GM12872 (cell line): ENCODE results near the gene RBM12.

Experiments
- TF ChIP-seq, protein P1 (sequence below): IDR thresholded peaks from 3 replicates; pipeline ENCODE4 v1.5.1; 2011; ENCODE audit warnings: low read depth, mild to moderate bottlenecking, low read length, moderate library complexity; ENCODE audit not compliant: insufficient read depth

Gene RBM12

DNA sequence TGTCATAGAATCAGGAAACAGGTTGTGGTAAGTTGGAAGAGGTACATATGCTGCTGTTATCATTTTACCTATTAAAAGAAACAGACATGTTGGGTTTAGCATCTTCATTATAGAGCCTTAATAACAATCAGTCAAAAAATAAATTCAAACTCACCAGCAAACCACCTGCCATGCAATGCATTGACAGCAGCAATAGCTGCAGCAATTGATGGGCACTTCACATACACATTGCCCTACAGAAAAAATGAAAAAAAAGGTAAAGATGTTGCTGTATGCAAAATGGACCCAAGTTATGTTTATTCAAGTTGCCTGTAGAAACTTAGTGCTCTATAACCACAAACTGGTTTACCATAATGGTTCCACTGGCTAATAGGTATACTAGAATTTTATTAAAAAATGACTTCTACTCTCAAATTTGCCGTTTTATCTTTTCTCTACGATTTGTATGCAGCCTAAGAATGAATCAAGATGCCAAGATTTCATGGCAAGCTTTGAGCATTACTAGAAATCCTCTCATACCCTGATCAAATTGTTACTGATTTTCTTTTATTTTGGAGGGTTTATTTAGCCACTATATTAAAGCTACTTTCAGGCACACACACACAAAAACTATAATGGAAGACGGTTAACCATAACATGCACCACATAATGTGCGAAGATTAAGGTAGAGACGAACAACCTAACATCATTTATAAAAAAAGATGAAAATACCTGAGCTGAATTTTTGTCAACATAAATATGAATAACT, 40.0 kb upstream of the RBM12 start:
- TF ChIP-seq, protein P1, sequence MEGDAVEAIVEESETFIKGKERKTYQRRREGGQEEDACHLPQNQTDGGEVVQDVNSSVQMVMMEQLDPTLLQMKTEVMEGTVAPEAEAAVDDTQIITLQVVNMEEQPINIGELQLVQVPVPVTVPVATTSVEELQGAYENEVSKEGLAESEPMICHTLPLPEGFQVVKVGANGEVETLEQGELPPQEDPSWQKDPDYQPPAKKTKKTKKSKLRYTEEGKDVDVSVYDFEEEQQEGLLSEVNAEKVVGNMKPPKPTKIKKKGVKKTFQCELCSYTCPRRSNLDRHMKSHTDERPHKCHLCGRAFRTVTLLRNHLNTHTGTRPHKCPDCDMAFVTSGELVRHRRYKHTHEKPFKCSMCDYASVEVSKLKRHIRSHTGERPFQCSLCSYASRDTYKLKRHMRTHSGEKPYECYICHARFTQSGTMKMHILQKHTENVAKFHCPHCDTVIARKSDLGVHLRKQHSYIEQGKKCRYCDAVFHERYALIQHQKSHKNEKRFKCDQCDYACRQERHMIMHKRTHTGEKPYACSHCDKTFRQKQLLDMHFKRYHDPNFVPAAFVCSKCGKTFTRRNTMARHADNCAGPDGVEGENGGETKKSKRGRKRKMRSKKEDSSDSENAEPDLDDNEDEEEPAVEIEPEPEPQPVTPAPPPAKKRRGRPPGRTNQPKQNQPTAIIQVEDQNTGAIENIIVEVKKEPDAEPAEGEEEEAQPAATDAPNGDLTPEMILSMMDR, result no peak

DNA sequence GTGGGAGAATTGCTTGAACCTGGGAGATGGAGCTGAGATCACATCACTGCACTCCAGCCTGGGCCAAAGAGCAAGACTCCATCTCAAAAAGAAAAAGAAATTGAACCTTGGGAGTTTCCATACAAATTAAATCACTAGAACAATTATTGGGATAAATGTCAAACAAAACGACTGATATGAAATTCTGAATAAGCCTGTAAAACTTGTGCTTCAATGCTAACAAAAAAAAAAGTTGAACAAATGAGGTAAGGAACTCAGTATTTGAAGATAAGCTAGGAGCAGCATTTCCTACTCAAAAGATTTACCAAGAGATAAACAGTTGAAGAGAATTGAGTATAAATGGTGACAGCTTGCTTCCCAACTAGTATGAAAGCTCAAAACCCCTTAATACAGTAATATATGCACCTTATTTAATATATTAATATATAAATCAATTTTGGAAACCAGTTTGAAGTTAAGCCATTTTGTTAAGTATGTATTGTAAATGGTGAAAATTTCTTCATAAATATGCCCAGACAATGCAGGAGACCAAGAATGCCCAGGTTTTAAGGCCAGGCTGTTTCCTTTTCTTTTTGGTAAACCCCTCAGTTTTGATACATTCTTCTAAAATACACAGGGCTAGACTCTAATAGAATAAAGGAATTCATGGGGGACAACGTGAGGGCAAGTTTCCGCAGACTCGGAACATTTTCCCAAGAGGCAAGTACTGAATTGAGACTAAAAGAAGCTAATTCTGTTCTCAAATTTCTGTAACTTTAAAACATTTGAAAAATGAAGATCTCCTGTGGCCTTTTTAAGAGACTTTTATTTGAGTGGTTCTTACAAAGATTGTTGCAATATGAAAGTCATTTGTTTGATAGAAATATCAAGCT, 38.4 kb upstream of the RBM12 start:
- TF ChIP-seq, protein P1, result no peak

DNA sequence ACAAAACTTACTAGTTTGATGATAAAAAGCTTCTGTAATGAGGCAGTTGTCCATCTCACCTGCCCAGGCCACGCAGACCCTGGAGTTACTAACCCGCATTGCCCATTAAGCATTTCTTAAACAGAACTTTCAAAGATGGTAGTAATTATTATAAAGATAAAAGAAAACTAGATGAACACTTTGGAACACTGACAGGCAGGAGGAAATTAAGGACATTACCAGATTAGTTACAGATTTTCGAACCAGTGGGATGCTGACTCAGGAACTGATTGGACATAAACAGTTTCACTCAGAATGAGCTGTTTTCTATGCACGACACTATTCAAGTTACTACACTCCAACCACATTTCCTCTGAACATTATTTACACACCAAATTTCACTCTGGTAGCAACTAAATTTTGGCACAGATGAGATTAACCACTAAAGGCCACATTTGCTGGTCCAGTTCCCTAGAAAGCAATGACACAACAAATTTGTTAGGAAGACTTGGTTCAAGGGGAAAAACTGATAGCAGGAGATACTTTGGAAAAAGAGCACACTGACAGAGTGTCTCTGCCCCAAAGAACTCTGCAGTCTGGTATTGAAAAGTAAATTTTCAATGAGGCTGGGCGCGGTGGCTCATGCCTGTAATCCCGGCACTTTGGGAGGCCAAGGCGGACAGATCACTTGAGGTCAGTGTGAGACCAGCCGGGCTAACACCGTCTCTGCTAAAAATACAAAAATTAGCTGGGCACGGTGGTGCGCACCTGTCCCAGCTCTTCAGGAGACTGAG, 37.5 kb upstream of the RBM12 start:
- TF ChIP-seq, protein P1, result no peak

DNA sequence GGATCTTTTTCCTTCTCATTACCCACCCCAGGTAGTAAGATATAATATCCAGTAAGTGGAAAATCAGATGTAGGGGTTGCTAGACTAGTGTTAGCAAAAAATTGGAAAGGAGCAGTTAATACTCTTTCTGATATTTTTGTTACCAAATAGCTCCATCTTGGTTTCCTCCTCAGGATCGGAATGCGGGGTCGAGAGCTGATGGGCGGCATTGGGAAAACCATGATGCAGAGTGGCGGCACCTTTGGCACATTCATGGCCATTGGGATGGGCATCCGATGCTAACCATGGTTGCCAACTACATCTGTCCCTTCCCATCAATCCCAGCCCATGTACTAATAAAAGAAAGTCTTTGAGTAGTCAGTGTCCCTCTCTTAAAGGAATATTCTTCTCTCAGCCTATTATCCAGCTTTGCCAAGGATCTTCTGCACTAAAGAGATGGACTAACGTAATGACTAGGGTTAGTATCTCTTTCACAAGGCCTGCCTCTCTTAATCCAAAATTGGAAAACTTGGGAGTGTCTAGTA, 36.0 kb upstream of the RBM12 start:
- TF ChIP-seq, protein P1, result no peak

DNA sequence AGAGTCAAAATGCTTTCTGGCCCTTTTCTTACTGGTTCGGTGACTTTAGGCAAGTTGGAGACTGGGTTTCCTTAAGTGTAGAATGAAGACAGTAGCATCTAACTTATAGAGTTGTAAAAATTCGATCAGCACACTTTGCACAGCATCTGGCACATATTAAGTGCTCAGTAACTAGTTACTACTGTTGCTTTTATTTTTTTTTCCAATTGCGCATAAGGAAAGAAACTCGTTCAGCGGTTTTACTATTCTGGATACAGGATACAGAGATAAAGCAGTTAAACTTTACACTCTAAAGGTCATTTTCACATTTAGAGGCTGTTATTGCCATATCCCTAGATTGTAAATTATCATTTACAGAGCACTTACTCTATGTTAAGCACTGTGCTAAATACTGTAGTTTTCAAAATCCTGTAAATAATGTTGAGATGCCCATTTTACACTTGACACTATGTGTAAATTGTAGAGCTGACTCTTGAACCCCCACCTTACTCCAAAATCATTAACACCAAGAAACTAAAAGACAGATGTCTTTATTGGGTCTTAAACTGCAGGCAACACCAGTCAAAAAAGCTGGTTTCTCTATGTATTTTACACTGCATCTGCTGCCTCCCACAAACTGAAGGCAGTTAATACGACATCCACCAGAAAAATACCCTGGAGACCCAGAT, 35.4 kb upstream of the RBM12 start:
- TF ChIP-seq, protein P1, result no peak

DNA sequence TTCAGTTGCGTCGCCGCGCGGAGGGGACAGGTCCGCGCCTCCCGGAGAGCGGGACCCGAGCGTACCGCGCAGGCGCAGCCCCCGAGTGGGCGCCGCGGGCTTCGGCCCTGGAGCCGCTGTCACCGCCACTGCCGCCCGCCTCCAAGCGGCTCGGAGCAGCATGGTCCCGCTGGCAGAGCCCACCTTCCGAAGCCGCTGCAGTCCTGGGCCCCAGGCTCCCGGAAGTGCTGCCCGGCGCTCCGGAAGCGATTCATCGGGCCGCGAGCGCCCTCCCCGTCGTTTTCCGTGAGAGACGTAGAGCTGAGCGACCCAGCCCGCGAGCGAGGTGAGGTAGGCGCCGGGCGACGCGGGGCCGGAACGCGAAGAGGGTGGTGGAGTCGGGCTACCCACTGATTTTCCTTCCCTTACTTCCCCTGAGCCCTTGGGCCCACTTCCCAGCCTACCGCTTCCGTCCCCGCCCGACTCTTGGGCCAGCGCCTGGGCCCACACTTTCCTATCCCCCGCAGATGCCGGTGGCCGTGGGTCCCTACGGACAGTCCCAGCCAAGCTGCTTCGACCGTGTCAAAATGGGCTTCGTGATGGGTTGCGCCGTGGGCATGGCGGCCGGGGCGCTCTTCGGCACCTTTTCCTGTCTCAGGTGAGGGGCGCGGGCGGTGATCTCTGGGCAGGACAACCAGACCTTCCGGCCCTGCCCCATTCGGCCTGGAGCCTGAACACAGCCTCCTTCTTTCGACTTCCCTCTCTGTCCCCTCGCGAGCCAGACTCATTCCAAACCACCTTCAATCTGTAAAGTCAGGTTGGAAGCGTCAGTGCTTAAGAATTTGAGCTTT, 34.6 kb upstream of the RBM12 start, which contains the start of the genes NFS1 and ROMO1:
Gene NFS1 (minus strand): TSS at position 226 of the 830 bp plus-strand sequence. CDS start 64 bp downstream, at position 162.
Gene ROMO1 (plus strand): TSS at position 279 of the 830 bp plus-strand sequence. CDS start 228 bp downstream, at position 507.
- TF ChIP-seq, protein P1, result peak; percentile 22; the same call in 1 of the 3 replicates
